GM12892 (cell line): ENCODE results near the gene MBD1.
"Not testable (repeated sequence)": the region's sequence is repeated elsewhere in the genome, so short reads cannot be mapped to it uniquely, and the experiment has no call there.

Experiments
- DNase-seq: peaks from one replicate; pipeline ENCODE4 v3.0.0; 2011; ENCODE audit not compliant: insufficient read length
- FAIRE-seq: peaks from 2 replicates; lab custom pipeline; 2011; peaks lifted over from hg19 to GRCh38; lab: Jason Lieb, UNC
- POLR2A ChIP-seq: IDR thresholded peaks from 2 replicates; pipeline ENCODE4 v1.6.1; 2011; ENCODE audit warnings: low read depth, low read length, control low read depth
- POLR2AphosphoS5 ChIP-seq: IDR thresholded peaks from 2 replicates; pipeline ENCODE4 v1.6.1; 2011; ENCODE audit warnings: low read depth, low read length, control low read depth
- TAF1 ChIP-seq: IDR thresholded peaks from 2 replicates; pipeline ENCODE4 v1.6.1; 2011; ENCODE audit warnings: low read depth, mild to moderate bottlenecking, control low read depth, low read length, borderline replicate concordance

Gene MBD1

GRCh38 chr18:50307738-50308470, 26.6 kb upstream of the MBD1 start:
- no peak for TF ChIP-seq TAF1
- no peak for TF ChIP-seq POLR2A
- TF ChIP-seq POLR2AphosphoS5 = no peak

GRCh38 chr18:50307400-50307737, 26.0 kb upstream of the MBD1 start:
- no peak for DNase-seq
- TF ChIP-seq POLR2A (no peak), POLR2AphosphoS5 (no peak), TAF1 (no peak)
- no peak for FAIRE-seq

More at GRCh38 chr18:50307738-50308470, 26.6 kb upstream of the MBD1 start:
- FAIRE-seq = peak; percentile 98
- DNase-seq = peak; percentile 70

DNA sequence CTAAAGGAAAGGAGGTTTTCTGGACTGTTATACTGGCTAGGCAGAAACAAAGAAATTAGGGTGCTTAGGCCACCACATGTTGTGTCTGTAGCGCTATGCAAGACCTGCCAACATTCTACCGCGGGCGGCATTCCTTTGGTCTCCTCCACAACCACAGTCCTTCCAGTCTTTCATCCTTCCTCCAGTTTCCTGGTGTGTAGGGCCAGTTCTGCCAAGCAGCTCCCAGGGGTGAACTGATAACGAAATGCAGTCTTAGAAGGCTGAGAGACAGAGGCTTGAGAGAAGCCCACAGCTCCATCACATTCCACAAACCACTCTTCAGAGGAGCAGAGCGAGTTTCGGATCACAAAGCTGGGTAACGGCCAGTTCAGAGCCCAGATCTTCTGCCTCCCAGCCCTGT, 25.6 kb upstream of the MBD1 start:
- TF ChIP-seq POLR2A (no peak), TAF1 (no peak), POLR2AphosphoS5 (no peak)
- FAIRE-seq (no peak), DNase-seq (no peak)

DNA sequence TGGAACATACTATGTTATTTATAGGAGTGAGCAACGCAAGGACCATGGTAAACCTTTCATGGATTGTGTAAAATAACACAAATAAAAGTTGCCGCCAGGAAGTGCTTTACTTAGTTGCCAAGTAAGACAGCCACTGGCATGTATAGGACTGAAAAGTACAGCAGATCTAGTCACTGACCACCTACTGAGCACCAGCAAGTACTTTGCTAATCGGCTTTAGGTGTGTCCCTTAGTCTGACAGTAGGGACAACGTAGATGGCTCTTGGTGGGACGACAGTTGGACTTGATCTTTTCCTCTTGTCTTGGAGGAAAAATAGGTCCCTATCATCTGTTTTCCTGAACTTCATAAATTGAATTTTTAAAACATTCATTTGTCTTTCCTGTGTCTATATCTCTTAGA, 19.8 kb upstream of the MBD1 start:
- FAIRE-seq = no peak
- TF ChIP-seq TAF1 (no peak), POLR2A (no peak), POLR2AphosphoS5 (no peak)

GRCh38 chr18:50299626-50300388, 18.5 kb upstream of the MBD1 start:
- TF ChIP-seq POLR2AphosphoS5 (no peak), TAF1 (no peak)
- FAIRE-seq (no peak), DNase-seq (no peak)

More for the DNA sequence above, 19.8 kb upstream of the MBD1 start:
- no peak for DNase-seq

DNA sequence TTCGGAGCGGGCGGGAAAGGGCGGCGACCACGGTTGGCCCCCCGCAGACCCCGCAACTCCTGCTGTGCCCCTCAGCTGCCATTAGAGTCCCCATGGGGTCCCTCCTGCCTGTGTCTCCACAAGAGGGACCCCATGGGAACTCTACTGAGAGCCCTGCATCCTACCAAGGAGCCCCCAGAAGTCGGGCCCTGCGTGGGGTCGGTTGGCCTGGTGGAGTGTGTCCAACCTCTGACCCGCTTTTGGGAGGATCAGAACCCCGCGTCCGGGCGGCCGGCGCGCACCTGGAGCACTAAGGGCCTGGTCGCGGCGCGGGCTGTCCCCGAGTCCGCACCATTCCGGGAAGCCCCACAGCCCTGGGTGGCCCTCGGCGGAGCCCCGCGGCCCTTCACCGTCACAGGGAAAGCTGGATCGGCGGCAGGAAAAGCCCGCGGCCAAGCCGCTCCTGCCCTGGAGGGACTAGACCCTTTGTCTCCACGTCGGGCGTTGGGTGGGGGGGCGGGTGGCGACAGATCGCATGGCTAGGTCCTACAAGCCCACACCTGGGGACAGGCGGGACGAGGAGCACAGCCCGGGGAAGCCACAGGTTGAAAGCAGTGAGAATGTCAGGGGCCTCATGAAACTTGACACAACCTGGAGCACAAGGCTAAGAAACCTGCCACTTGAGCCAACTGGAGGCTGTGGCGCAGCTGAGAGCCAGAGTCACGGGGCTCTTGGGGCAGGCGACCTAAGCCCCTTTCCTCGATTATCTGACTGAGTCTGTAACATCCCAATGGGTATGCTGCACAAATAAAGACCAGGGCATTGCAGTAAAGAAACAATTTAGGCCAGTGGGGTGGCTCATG, 17.3 kb upstream of the MBD1 start:
- TF ChIP-seq POLR2AphosphoS5 (no peak), TAF1 (no peak), POLR2A (no peak)
- DNase-seq (no peak), FAIRE-seq (no peak)

GRCh38 chr18:50297621-50298442, 16.5 kb upstream of the MBD1 start:
- TF ChIP-seq POLR2A = no peak
- TF ChIP-seq TAF1 = no peak
- TF ChIP-seq POLR2AphosphoS5 = no peak
- DNase-seq (peak; percentile 87), FAIRE-seq (peak; percentile 98)

- TF ChIP-seq TAF1 = no peak
- TF ChIP-seq POLR2A = no peak
- TF ChIP-seq POLR2AphosphoS5 = no peak
- DNase-seq (no peak), FAIRE-seq (no peak)
These were observed 11.7 kb upstream of the MBD1 start for GRCh38 chr18:50293039-50293438.

DNA sequence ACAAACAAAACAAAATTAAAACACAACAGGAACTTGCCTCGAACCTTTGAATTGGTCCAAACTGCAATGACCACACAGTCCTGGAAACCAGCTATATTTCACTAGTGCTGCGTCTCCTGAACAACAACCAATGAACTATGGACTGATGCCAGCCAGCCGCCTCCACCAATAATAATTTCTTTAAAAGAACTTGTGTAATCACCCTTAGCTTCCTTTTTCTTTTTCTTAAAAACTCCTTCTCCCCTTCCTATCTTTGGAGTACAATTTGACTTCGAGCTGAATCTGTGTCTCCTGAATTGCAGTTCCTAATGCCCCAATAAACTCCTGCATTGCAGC, 7.8 kb upstream of the MBD1 start:
- TF ChIP-seq TAF1 (no peak), POLR2A (no peak), POLR2AphosphoS5 (no peak)
- DNase-seq (no peak), FAIRE-seq (no peak)

DNA sequence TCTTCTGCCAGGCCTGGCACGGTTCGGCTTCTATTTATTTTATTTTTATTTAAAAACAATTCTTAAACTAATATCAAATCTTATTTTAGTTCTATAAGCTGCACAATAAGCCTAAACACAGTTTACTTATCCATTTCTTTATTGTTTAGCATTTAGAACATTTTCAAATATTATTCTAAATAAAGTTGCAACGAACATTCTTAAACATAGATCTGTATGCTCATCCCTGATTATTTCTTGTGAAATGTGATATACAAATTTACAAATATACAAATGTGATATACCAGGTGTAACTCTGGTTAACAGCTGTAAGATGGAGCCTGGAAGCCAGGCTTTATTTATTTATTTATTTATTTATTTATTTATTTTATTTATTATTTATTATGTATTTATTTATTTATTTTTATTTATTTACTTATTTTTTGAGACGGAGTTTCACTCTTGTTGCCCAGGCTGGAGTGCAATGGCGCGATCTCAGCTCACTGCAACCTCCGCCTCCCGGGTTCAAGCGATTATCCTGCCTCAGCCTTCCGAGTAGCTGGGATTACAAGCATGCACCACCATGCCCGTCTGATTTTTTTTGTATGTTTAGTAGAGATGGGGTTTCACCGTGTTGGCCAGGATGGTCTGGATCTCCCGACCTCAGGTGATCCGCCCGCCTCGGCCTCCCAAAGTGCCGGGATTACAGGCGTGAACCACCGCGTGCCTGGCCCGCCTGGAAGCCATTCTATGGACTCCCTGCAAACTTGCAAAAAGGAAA, 7.2 kb upstream of the MBD1 start:
- not testable (repeated sequence) for FAIRE-seq, DNase-seq
